ENCODE data around the gene NWD2. TPM values are rescaled to one million over a fixed set of nuclear protein-coding genes. Genes with fewer than 3 reads are reported as not detected.

NWD2 gene
- total and polyA plus RNA-seq, 3 donors from 2014 or later, result 0.12 to 0.63 (median 0.50) TPM

- H3K9me3 ChIP-seq, result no peaks in the 10 kb centered on the region
- H3K27me3 ChIP-seq, result no peaks in the 10 kb centered on the region
- no peak overlapping the region for H3K4me3 ChIP-seq
- intact Hi-C loops (cut with DNase I; ENCODE audit: low total_unique reads), result no loop called here
- H3K27ac ChIP-seq, result no peak overlapping the region
- H3K36me3 ChIP-seq (ENCODE audit: low read depth, missing control alignments), result no peaks in the 10 kb centered on the region
- DNase-seq, result no peak
- TF ChIP-seq POLR2A (IDR thresholded peaks at IDR 0.05), result no peak
- no peak for TF ChIP-seq CTCF (IDR thresholded peaks at IDR 0.05)
- H3K4me1 ChIP-seq, result no peaks in the 10 kb centered on the region
- WGBS, 2 donors, result 40 to 59% methylated on average over 2 of the region's 2 CpGs
Observed at GRCh38 chr4:37219990-37220389, 24.6 kb upstream of the NWD2 start.

DNA sequence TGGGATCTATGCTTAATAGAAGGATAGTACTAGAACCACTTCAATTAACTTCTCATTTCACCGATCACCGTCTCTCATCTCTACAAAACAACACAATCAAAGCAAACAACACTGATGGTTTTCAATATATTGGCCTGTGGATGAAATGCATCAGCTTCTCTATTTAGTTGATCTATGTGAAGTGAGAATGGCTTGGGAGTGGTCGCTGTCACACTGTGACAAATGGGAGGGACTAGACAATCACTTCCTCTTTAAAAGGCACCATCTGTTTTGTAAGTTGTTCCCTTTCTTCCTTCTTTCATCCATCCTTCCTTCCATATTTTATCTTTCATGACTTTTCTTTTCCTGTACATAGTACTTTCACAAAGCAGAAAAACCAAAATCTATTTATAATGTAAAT, 23.9 kb upstream of the NWD2 start:
- Histone ChIP-seq H3K36me3 (ENCODE audit: low read depth, missing control alignments) (no peaks in the 10 kb centered on the region), H3K4me1 (no peaks in the 10 kb centered on the region), H3K27me3 (no peaks in the 10 kb centered on the region), H3K27ac (no peak overlapping the region), H3K4me3 (no peak overlapping the region), H3K9me3 (no peaks in the 10 kb centered on the region)
- DNase-seq, result no peak
- TF ChIP-seq CTCF (IDR thresholded peaks at IDR 0.05) (no peak), POLR2A (IDR thresholded peaks at IDR 0.05) (no peak)
- intact Hi-C loops (cut with DNase I; ENCODE audit: low total_unique reads), result no loop called here
- WGBS, 2 donors, result 83 to 90% methylated on average over 3 of the region's 3 CpGs

DNA sequence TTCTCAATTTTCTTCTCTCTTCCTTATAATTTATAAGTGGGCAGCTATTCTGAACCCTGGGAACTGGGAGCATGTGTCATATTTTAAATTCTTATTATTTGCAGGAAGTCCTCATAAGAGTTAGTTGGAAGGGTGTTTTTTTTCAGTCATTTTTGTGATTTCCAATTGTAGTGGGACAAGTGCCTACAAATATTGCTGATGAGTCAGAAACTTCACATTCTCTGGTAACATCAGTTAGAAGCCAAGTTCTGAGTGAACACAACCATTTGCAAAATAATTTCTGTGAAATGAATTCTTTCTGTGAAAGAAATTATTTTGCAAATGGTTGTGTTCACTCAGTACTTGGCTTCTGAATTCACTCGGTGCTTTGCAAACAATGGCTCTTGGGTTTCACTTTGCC, 20.8 kb upstream of the NWD2 start:
- Histone ChIP-seq H3K36me3 (ENCODE audit: low read depth, missing control alignments) (no peaks in the 10 kb centered on the region), H3K27me3 (no peaks in the 10 kb centered on the region), H3K27ac (no peak overlapping the region), H3K4me1 (no peaks in the 10 kb centered on the region), H3K9me3 (no peaks in the 10 kb centered on the region), H3K4me3 (no peak overlapping the region)
- intact Hi-C loops (cut with DNase I; ENCODE audit: low total_unique reads), result no loop called here
- WGBS, 2 donors, result 63 to 67% methylated on average over 1 of the region's 1 CpG
- TF ChIP-seq CTCF (IDR thresholded peaks at IDR 0.05) (no peak), POLR2A (IDR thresholded peaks at IDR 0.05) (no peak)
- no peak for DNase-seq

GRCh38 chr4:37224854-37225253, 19.7 kb upstream of the NWD2 start:
- Histone ChIP-seq H3K36me3 (ENCODE audit: low read depth, missing control alignments) (no peaks in the 10 kb centered on the region), H3K27me3 (no peaks in the 10 kb centered on the region), H3K4me1 (no peaks in the 10 kb centered on the region), H3K4me3 (no peak overlapping the region), H3K9me3 (no peaks in the 10 kb centered on the region), H3K27ac (no peak overlapping the region)
- no peak for DNase-seq
- WGBS, 2 donors, result 64 to 67% methylated on average over 4 of the region's 4 CpGs
- TF ChIP-seq POLR2A (IDR thresholded peaks at IDR 0.05) (no peak), CTCF (IDR thresholded peaks at IDR 0.05) (no peak)
- intact Hi-C loops (cut with DNase I; ENCODE audit: low total_unique reads), result no loop called here

DNA sequence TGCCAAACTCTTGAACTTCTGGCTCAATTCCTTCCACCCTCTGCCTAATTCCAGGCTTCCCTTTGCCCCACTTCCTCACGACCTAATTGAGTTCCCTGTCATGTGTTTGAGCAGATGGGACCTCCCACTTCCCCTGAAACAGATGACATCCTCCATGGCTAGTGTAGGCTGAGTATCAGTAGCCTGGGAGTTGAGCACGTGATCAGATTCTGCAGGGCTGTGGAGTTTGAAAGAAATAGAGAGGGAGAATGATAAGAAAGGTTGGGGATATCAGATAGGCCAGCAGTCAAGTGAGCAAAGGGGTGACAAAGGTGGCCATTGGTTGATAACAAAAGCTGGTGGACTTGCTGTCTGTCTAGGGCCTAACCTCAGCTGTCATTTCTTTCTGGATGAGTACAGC, 18.8 kb upstream of the NWD2 start:
- intact Hi-C loops (cut with DNase I; ENCODE audit: low total_unique reads), result no loop called here
- H3K4me1 ChIP-seq, result no peaks in the 10 kb centered on the region
- TF ChIP-seq POLR2A (IDR thresholded peaks at IDR 0.05) (no peak), CTCF (IDR thresholded peaks at IDR 0.05) (no peak)
- no peaks in the 10 kb centered on the region for H3K36me3 ChIP-seq (ENCODE audit: low read depth, missing control alignments)
- 72 to 74% methylated on average over 2 of the region's 2 CpGs for WGBS, 2 donors
- no peaks in the 10 kb centered on the region for H3K27me3 ChIP-seq
- DNase-seq, result no peak
- no peak overlapping the region for H3K4me3 ChIP-seq
- H3K9me3 ChIP-seq, result no peaks in the 10 kb centered on the region
- no peak overlapping the region for H3K27ac ChIP-seq

Measured in testis (tissue), 3 donors.